Fibroblast of mammary gland (primary cell): ENCODE results near the gene E2F2.

Source experiments
- DNase-seq: peaks from one replicate; pipeline ENCODE4 v3.0.0-alpha.2; 2010; ENCODE audit warnings: low read depth
- H3K4me3 ChIP-seq: 2 replicates; pipeline ENCODE4 v1.5.1; 2011; ENCODE audit warnings: low read depth, mild to moderate bottlenecking, low read length, moderate library complexity; ENCODE audit not compliant: control insufficient read depth
- TF ChIP-seq, protein P1 (sequence below): conservative IDR thresholded peaks from 2 replicates; pipeline ENCODE4 v1.5.1; 2011; ENCODE audit warnings: low read depth, low read length, inconsistent platforms; ENCODE audit not compliant: control insufficient read depth, insufficient read depth

The E2F2 gene

DNA sequence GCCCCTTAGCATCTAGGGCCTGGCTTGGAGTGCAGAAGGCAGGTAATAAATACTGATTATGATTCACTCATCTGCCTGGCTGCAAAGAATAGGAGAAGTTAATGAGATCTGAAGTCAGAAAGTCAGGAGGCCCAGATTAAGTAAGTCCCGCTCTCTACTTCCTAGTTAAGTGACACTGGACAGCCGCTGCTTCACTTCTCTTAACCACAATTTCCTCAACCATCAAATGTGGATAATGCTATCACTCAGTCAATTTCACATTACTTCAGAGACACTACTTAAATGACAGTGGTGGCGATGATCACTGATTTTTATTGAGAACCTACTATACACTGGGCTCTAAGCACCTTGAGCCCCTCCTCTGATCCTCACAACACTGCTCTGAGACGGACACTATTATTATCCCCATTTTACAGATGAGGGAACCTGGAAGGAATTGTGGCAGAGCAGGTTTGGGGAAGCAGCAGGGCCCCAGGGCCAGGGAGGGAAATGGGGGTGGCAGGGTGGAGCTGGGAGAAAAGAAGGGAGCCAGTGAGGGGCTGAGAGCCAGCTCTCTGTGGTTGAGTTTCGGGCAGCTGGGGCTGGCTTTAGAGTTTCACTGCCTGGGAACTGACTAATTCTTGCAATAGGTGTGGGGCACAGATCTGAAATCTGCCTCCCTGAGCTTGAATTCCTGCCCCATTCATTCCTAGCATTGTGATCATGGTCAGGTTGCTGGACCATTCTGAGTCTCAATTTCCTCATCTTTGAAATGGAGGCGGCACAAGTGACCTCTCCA, 2.4 kb upstream of the E2F2 start:
- TF ChIP-seq, protein P1, sequence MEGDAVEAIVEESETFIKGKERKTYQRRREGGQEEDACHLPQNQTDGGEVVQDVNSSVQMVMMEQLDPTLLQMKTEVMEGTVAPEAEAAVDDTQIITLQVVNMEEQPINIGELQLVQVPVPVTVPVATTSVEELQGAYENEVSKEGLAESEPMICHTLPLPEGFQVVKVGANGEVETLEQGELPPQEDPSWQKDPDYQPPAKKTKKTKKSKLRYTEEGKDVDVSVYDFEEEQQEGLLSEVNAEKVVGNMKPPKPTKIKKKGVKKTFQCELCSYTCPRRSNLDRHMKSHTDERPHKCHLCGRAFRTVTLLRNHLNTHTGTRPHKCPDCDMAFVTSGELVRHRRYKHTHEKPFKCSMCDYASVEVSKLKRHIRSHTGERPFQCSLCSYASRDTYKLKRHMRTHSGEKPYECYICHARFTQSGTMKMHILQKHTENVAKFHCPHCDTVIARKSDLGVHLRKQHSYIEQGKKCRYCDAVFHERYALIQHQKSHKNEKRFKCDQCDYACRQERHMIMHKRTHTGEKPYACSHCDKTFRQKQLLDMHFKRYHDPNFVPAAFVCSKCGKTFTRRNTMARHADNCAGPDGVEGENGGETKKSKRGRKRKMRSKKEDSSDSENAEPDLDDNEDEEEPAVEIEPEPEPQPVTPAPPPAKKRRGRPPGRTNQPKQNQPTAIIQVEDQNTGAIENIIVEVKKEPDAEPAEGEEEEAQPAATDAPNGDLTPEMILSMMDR = no peak
- H3K4me3 ChIP-seq = no peak overlapping the region

DNA sequence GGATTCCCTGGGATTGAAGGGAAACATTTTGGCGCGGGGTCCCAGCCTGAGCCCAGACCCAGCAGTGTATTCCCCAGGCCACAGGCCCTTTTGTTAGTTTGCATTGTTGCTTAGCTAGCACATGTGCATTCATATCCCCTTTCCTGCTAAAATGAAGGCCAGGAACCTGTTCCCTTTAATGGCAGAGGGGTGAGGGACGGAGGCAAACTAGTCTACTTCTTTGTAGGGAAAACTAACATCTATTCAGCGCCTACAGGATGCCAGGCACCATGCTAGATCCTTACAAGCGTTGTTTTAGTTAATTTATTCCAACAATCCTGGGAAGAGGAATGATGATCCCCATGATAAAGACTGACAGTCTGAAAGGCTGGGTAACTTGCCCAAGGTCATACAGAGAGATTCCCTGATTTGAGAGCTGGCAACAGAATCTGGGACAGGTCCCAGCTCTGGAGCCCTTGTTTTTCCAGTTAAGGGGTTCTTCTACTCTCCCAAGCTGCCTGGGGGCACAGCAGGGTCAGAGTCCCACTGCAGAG, 595 bp upstream of the E2F2 start:
- DNase-seq = no peak
- H3K4me3 ChIP-seq = peak overlapping the region; percentile 34
- TF ChIP-seq, protein P1 = no peak

More for the DNA sequence above, 2.4 kb upstream of the E2F2 start:
- DNase-seq = no peak

DNA sequence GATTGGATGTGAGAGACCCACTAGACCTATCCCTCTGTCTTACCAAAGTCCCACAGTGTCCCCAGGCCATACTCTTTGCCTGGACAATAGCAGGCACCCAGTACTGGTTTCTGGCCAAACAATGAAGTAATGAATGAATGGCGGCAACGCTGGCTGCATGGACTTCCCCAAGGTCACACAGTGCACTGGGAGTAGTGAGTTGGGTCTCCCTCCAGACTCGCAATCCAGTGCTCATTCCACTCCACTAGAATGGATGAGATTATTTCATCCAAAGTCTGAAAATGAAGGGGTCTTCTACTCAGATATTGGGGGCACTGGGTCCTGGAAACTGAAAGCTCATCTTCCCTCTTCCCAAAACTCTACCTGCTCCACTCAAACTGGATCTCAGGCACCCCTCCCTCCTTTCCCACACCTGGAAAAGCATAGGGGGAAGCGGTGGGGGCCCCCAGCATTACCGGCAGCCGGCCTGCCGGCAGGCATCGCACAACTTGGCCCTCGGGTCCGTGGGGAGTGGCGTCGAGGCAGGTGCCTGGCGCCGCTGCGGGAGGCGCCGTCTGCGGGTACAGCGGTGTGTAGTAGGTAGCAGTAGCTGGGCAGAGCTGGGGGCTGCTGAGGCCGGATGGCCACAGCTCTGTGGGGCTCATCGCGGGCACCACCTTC, 816 bp downstream of the E2F2 start:
- no peak for DNase-seq
- TF ChIP-seq, protein P1 = no peak
- H3K4me3 ChIP-seq = peak overlapping the region; percentile 57

DNA sequence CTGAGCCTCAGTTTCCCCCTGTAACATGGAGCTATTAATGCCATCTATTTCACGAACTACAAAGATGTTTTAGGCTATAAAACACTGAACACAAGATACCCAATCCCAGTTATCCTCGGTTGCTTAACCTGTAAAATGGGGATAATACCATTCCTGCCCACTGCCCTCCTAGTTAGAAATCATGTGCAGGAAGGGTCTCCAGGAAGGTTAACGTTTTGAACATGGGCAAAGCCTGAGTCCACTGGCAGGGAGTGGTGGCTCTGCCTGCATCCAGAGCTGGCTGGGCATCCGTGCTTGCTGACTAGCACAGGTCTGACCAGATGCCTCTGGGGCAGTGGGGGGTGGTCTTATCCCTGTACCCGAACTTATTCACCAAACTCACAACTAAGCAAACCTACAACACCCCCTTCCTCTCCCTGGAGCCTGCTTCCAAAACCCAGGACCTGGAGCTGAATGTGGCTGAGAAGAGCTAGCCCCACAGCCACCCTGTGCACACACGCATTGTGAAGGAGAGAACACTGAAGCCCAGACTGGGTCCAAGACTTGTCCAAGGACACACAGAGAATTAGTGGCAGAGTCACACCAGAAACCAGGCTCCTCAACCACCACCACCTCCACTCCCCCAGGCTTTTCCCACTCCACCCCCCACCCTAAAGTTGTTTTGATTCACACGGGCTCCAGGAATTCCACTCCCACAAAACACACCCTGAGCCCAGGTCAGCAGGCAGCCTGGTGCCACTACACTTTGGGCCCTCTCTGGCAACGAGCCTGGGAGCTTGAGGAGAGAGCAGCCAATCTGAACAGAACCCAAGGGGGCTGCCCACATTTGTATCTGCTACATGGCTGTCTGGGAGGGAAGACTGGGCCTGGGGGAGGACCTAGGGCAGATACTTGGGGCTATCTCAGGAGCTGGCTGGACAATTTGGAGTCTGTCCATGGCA, 1.6 kb downstream of the E2F2 start:
- TF ChIP-seq, protein P1 = no peak
- DNase-seq = no peak
- peak overlapping the region; percentile 57 for H3K4me3 ChIP-seq

DNA sequence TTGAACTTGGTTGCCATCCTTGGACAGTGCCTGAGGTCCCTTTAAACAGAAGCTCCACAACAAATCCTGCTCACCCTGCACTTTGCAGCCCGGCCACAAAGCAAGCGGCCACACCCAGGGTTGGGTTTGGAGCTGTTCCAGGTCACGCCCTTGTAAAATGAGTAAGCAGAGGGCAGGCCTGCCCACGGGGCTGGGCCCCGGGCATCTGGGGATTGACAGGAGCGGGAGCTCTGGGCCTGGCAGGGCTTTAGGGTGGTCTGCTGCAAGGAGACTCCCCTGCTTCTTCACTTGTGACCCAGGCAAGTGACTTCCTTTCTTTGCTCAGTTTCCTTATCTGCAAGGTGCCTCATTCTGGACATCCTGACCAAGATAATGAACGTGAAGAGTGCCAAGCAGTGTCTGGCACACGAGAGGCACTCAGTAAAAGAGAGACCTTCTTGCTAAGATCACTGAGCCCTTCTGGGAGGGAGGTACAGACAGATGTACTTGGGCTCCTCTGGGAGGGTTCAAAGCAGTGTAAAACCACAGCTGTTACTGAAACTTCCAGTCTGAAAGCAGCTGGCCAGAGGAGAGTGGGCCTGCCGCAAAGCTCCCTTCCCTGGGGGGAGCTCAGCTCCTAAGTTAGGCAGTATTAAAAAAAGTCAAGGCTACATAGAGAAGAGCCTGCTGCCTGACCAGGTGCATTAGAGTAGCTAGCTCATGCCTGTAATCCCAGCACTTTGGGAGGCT, 2.6 kb downstream of the E2F2 start:
- DNase-seq = peak; percentile 88
- TF ChIP-seq, protein P1 = no peak
- H3K4me3 ChIP-seq = no peak overlapping the region

DNA sequence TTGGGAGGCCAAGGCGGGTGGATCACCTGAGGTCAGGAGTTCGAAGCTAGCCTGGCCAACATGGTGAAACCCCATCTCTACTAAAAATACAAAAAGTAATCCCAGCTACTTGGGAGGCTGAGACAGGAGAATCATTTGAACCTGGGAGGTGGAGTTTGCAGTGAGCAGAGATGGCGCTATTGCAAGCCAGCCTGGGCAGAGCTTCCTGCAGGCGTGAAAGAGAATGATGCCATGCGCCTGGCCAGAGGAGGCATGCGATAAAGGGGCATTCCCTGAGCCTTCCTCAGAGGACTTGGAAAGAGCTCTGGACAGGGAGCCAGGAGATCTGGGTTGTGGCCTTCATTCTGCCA, 3.2 kb downstream of the E2F2 start:
- DNase-seq = no peak
- TF ChIP-seq, protein P1 = no peak
- H3K4me3 ChIP-seq = no peak overlapping the region
